T-helper 17 cell (primary cell): ENCODE data around the gene CRTC1. TPM values are rescaled to one million over a fixed set of nuclear protein-coding genes. Genes with fewer than 3 reads are reported as not detected.

Experiments used
- ATAC-seq: fragments of 150-1000 bp; cut with Tn5 transposase; 2 replicates; pipeline ENCODE4 v1.10.0; 2021; ENCODE audit warnings: mild to moderate bottlenecking, moderate library complexity
- DNase-seq, 3 donors: peaks; one replicate each; pipeline versions ENCODE4 v3.0.0 to v3.0.0-alpha.2; 2020 to 2021
- H3K9me3 ChIP-seq: one replicate; pipeline ENCODE4 v1.7.0; 2013; ENCODE audit warnings: low read length, mild to moderate bottlenecking; ENCODE audit not compliant: control insufficient read depth, poor library complexity, severe bottlenecking
- H3K27ac Mint-ChIP-seq: one replicate; pipeline ENCODE4 v1.8.0; 2022; ENCODE audit warnings: mild to moderate bottlenecking, moderate library complexity, mixed read lengths
- H3K27me3 Mint-ChIP-seq: one replicate; pipeline ENCODE4 v1.8.0; 2022; ENCODE audit warnings: mixed read lengths
- H3K36me3 Mint-ChIP-seq: one replicate; pipeline ENCODE4 v1.8.0; 2022; ENCODE audit warnings: low read depth, mixed read lengths
- H3K4me1 Mint-ChIP-seq: one replicate; pipeline ENCODE4 v1.8.0; 2022; ENCODE audit warnings: mild to moderate bottlenecking, mixed read lengths
- H3K4me3 Mint-ChIP-seq: one replicate; pipeline ENCODE4 v1.8.0; 2022; ENCODE audit warnings: mild to moderate bottlenecking, moderate library complexity, mixed read lengths
- total RNA-seq, 4 donors: library from RNA in 2 of 4; stranded (reverse) in 2 of 4; gene quantifications; one replicate each; pipeline ENCODE4 v1.2.3 and lab custom pipeline; 2022 to 2026

The CRTC1 gene
- total RNA-seq, 2 donors from 2014 or later: 14.4 to 15.3 TPM

- Mint-ChIP-seq H3K27me3 (peaks cover 5% of the 10 kb centered on the region), H3K27ac (peak overlapping the region; percentile 71), H3K36me3 (no peaks in the 10 kb centered on the region), H3K4me3 (peak overlapping the region; percentile 93), H3K4me1 (peaks cover 9% of the 10 kb centered on the region)
- ATAC-seq (no peak), DNase-seq (no peak)
- no peaks in the 10 kb centered on the region for H3K9me3 ChIP-seq
These were observed 722 bp upstream of the CRTC1 start for GRCh38 chr19:18682807-18683108.

GRCh38 chr19:18683958-18684641 is 620 bp downstream of the CRTC1 start:
- DNase-seq: no peak
- H3K4me1 Mint-ChIP-seq: peaks cover 13% of the 10 kb centered on the region
- H3K27me3 Mint-ChIP-seq: no peaks in the 10 kb centered on the region
- no peaks in the 10 kb centered on the region for H3K9me3 ChIP-seq
- ATAC-seq: peak; percentile 46
- H3K36me3 Mint-ChIP-seq: no peaks in the 10 kb centered on the region
- H3K4me3 Mint-ChIP-seq: peak overlapping the region; percentile 93
- peak overlapping the region; percentile 4 for H3K27ac Mint-ChIP-seq

- peaks cover 14% of the 10 kb centered on the region for H3K4me1 Mint-ChIP-seq
- DNase-seq: no peak
These were observed 1.1 kb downstream of the CRTC1 start for GRCh38 chr19:18684642-18684993.

GRCh38 chr19:18685597-18686190 is 2.2 kb downstream of the CRTC1 start:
- Mint-ChIP-seq H3K4me3 (peak overlapping the region; percentile 59), H3K4me1 (peaks cover 19% of the 10 kb centered on the region), H3K27ac (peak overlapping the region; percentile 53), H3K27me3 (no peaks in the 10 kb centered on the region), H3K36me3 (no peaks in the 10 kb centered on the region)
- DNase-seq (no peak), ATAC-seq (no peak)
- no peaks in the 10 kb centered on the region for H3K9me3 ChIP-seq

More at GRCh38 chr19:18684642-18684993, 1.1 kb downstream of the CRTC1 start:
- ATAC-seq: no peak
- Mint-ChIP-seq H3K27me3 (no peaks in the 10 kb centered on the region), H3K27ac (no peak overlapping the region), H3K4me3 (peak overlapping the region; percentile 93), H3K36me3 (no peaks in the 10 kb centered on the region)
- no peaks in the 10 kb centered on the region for H3K9me3 ChIP-seq

GRCh38 chr19:18687740-18688465 is 4.4 kb downstream of the CRTC1 start:
- Mint-ChIP-seq H3K4me1 (peaks cover 19% of the 10 kb centered on the region), H3K27me3 (no peaks in the 10 kb centered on the region), H3K4me3 (no peak overlapping the region), H3K36me3 (no peaks in the 10 kb centered on the region), H3K27ac (peak overlapping the region; percentile 47)
- no peak for ATAC-seq
- no peaks in the 10 kb centered on the region for H3K9me3 ChIP-seq
- no peak for DNase-seq

GRCh38 chr19:18696023-18696422 is 12.5 kb downstream of the CRTC1 start:
- no peak overlapping the region for H3K4me3 Mint-ChIP-seq
- no peaks in the 10 kb centered on the region for H3K9me3 ChIP-seq
- peak overlapping the region; percentile 74 for H3K27ac Mint-ChIP-seq

GRCh38 chr19:18697680-18698079 is 14.2 kb downstream of the CRTC1 start:
- DNase-seq (no peak), ATAC-seq (no peak)
- H3K4me3 Mint-ChIP-seq: no peak overlapping the region
- H3K27me3 Mint-ChIP-seq: no peaks in the 10 kb centered on the region
- no peaks in the 10 kb centered on the region for H3K36me3 Mint-ChIP-seq
- peaks cover 30% of the 10 kb centered on the region for H3K4me1 Mint-ChIP-seq
- H3K9me3 ChIP-seq: no peaks in the 10 kb centered on the region
- no peak overlapping the region for H3K27ac Mint-ChIP-seq

More at GRCh38 chr19:18696023-18696422, 12.5 kb downstream of the CRTC1 start:
- ATAC-seq (no peak), DNase-seq (no peak)
- no peaks in the 10 kb centered on the region for H3K36me3 Mint-ChIP-seq
- peaks cover 28% of the 10 kb centered on the region for H3K4me1 Mint-ChIP-seq
- no peaks in the 10 kb centered on the region for H3K27me3 Mint-ChIP-seq

GRCh38 chr19:18698321-18699167 is 15.1 kb downstream of the CRTC1 start:
- DNase-seq (no peak), ATAC-seq (no peak)
- H3K9me3 ChIP-seq: no peaks in the 10 kb centered on the region
- peaks cover 30% of the 10 kb centered on the region for H3K4me1 Mint-ChIP-seq
- H3K4me3 Mint-ChIP-seq: peak overlapping the region; percentile 91
- H3K36me3 Mint-ChIP-seq: no peaks in the 10 kb centered on the region
- H3K27ac Mint-ChIP-seq: peak overlapping the region; percentile 92
- H3K27me3 Mint-ChIP-seq: no peaks in the 10 kb centered on the region

GRCh38 chr19:18699403-18700054 is 16.0 kb downstream of the CRTC1 start:
- H3K9me3 ChIP-seq: no peaks in the 10 kb centered on the region
- H3K4me3 Mint-ChIP-seq: peak overlapping the region; percentile 91
- H3K4me1 Mint-ChIP-seq: peaks cover 30% of the 10 kb centered on the region
- H3K27me3 Mint-ChIP-seq: no peaks in the 10 kb centered on the region
- DNase-seq (no peak), ATAC-seq (no peak)
- H3K27ac Mint-ChIP-seq: peak overlapping the region; percentile 92
- no peaks in the 10 kb centered on the region for H3K36me3 Mint-ChIP-seq

GRCh38 chr19:18700501-18701249 is 17.2 kb downstream of the CRTC1 start:
- DNase-seq (peak; percentile 57 to 63 (median 61)), ATAC-seq (peak; percentile 97)
- Mint-ChIP-seq H3K4me1 (peaks cover 30% of the 10 kb centered on the region), H3K27me3 (no peaks in the 10 kb centered on the region), H3K27ac (peak overlapping the region; percentile 92), H3K4me3 (peak overlapping the region; percentile 91), H3K36me3 (no peaks in the 10 kb centered on the region)
- no peaks in the 10 kb centered on the region for H3K9me3 ChIP-seq

- peaks cover 26% of the 10 kb centered on the region for H3K4me1 Mint-ChIP-seq
- no peaks in the 10 kb centered on the region for H3K27me3 Mint-ChIP-seq
- ATAC-seq (peak; percentile 36), DNase-seq (no peak)
- H3K4me3 Mint-ChIP-seq: peak overlapping the region; percentile 91
- peak overlapping the region; percentile 92 for H3K27ac Mint-ChIP-seq
- H3K36me3 Mint-ChIP-seq: no peaks in the 10 kb centered on the region
- no peaks in the 10 kb centered on the region for H3K9me3 ChIP-seq
These were observed 17.7 kb downstream of the CRTC1 start for GRCh38 chr19:18701250-18701608.

GRCh38 chr19:18704054-18704453 is 20.6 kb downstream of the CRTC1 start:
- DNase-seq (no peak), ATAC-seq (no peak)
- H3K4me3 Mint-ChIP-seq: no peak overlapping the region
- no peaks in the 10 kb centered on the region for H3K36me3 Mint-ChIP-seq
- H3K9me3 ChIP-seq: no peaks in the 10 kb centered on the region
- peaks cover 20% of the 10 kb centered on the region for H3K4me1 Mint-ChIP-seq
- no peaks in the 10 kb centered on the region for H3K27me3 Mint-ChIP-seq
- H3K27ac Mint-ChIP-seq: no peak overlapping the region
